ENCODE measurements around the gene SLC5A7. TPM values are rescaled to one million over a fixed set of nuclear protein-coding genes. Genes with fewer than 3 reads are reported as not detected.

The SLC5A7 gene
- polyA plus RNA-seq, 1 donor from 2014 or later = not detected

DNA sequence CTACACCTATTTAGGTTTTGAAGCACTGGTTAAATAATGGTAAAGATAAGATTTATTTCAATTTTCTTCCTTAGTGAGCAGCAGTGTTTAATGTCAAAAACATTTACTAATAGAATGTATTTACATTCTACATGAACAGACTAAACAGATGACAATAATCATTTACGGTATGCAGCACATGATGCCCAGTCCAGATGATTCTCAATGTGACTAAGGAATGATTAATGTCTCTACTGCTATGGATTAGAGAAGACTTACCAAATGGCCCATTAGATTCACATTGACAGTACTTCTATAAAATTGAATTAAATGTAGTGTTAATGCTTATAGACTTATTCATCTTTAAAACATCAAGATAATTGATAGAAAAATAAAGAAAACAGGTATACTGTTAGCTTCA, 22.1 kb upstream of the SLC5A7 start:
- Histone ChIP-seq H3K79me2 (replicated peaks; ENCODE audit: insufficient read depth, low read length) (no peaks in the 10 kb centered on the region), H3K4me2 (ENCODE audit: low read length) (no peak overlapping the region), H3K9ac (ENCODE audit: low read length) (no peak overlapping the region), H3K9me2 (ENCODE audit: insufficient read depth, low read length) (no peaks in the 10 kb centered on the region), H3F3A (ENCODE audit: insufficient read depth, low read length, poor library complexity, severe bottlenecking) (no peaks in the 10 kb centered on the region), H4K20me1 (ENCODE audit: insufficient read depth) (no peaks in the 10 kb centered on the region), H3K9me3 (ENCODE audit: low read length) (no peaks in the 10 kb centered on the region), H2AFZ (ENCODE audit: low read depth, low read length) (no peak overlapping the region), H3K27me3 (ENCODE audit: insufficient read depth, low read depth, low read length) (no peaks in the 10 kb centered on the region), H3K36me3 (ENCODE audit: insufficient read depth, low read length) (no peaks in the 10 kb centered on the region), H3K27ac (ENCODE audit: low read length) (no peak overlapping the region), H3K4me3 (ENCODE audit: low read length) (no peak overlapping the region)
- TF ChIP-seq, protein P1, sequence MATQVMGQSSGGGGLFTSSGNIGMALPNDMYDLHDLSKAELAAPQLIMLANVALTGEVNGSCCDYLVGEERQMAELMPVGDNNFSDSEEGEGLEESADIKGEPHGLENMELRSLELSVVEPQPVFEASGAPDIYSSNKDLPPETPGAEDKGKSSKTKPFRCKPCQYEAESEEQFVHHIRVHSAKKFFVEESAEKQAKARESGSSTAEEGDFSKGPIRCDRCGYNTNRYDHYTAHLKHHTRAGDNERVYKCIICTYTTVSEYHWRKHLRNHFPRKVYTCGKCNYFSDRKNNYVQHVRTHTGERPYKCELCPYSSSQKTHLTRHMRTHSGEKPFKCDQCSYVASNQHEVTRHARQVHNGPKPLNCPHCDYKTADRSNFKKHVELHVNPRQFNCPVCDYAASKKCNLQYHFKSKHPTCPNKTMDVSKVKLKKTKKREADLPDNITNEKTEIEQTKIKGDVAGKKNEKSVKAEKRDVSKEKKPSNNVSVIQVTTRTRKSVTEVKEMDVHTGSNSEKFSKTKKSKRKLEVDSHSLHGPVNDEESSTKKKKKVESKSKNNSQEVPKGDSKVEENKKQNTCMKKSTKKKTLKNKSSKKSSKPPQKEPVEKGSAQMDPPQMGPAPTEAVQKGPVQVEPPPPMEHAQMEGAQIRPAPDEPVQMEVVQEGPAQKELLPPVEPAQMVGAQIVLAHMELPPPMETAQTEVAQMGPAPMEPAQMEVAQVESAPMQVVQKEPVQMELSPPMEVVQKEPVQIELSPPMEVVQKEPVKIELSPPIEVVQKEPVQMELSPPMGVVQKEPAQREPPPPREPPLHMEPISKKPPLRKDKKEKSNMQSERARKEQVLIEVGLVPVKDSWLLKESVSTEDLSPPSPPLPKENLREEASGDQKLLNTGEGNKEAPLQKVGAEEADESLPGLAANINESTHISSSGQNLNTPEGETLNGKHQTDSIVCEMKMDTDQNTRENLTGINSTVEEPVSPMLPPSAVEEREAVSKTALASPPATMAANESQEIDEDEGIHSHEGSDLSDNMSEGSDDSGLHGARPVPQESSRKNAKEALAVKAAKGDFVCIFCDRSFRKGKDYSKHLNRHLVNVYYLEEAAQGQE (IDR thresholded peaks at IDR 0.05; ENCODE audit: borderline replicate concordance) = no peak

DNA sequence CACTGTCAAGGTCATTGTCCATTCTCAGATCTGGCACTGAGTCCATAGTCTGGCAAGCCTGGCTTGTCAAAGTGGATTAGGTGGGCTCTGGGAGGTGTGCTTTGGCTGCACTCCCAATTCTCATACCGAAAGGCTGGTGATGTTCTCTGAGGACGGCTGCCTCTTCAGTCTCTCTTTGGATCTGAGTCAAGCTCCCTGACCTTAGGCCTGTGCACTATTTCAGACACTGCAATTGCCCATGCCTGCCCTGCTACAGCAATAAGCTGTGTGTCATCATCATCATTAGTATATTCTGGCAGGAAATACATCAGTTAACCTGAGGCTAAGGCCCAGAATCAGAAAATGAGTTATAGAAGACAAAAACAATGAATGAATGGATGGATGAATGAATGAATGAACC, 1.6 kb upstream of the SLC5A7 start:
- no peaks in the 10 kb centered on the region for H3F3A ChIP-seq (ENCODE audit: insufficient read depth, low read length, poor library complexity, severe bottlenecking)
- peaks cover 37% of the 10 kb centered on the region for H3K27me3 ChIP-seq (ENCODE audit: insufficient read depth, low read depth, low read length)
- H3K9me3 ChIP-seq (ENCODE audit: low read length) = no peaks in the 10 kb centered on the region
- no peak overlapping the region for H3K9ac ChIP-seq (ENCODE audit: low read length)
- no peak overlapping the region for H2AFZ ChIP-seq (ENCODE audit: low read depth, low read length)
- H3K9me2 ChIP-seq (ENCODE audit: insufficient read depth, low read length) = no peaks in the 10 kb centered on the region
- no peaks in the 10 kb centered on the region for H4K20me1 ChIP-seq (ENCODE audit: insufficient read depth)
- no peak for TF ChIP-seq EZH2 (IDR thresholded peaks at IDR 0.05; ENCODE audit: borderline replicate concordance, insufficient read depth, low read length, poor library complexity, severe bottlenecking)
- TF ChIP-seq TAF1 (IDR thresholded peaks at IDR 0.05; ENCODE audit: low read depth) = no peak
- H3K4me3 ChIP-seq (ENCODE audit: low read length) = no peak overlapping the region
- H3K79me2 ChIP-seq (replicated peaks; ENCODE audit: insufficient read depth, low read length) = no peaks in the 10 kb centered on the region
- no peak overlapping the region for H3K4me2 ChIP-seq (ENCODE audit: low read length)
- H3K36me3 ChIP-seq (ENCODE audit: insufficient read depth, low read length) = no peaks in the 10 kb centered on the region
- no peak overlapping the region for H3K27ac ChIP-seq (ENCODE audit: low read length)

DNA sequence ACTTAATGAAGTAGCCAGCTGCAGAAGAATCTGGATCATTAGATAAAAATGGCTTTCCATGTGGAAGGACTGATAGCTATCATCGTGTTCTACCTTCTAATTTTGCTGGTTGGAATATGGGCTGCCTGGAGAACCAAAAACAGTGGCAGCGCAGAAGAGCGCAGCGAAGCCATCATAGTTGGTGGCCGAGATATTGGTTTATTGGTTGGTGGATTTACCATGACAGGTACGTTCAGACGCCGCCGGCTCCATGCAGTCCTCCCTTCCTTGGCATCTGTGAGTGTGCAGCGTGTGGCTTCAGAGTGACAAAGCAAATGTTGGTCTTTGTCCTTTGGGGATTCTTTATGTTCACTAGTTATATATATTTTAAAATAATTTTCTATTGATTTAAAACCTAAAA, 1.8 kb downstream of the SLC5A7 start:
- Histone ChIP-seq H3K4me2 (ENCODE audit: low read length) (no peak overlapping the region), H2AFZ (ENCODE audit: low read depth, low read length) (no peak overlapping the region), H3K9me3 (ENCODE audit: low read length) (no peaks in the 10 kb centered on the region), H3K27ac (ENCODE audit: low read length) (no peak overlapping the region), H3K79me2 (replicated peaks; ENCODE audit: insufficient read depth, low read length) (no peaks in the 10 kb centered on the region), H3K9ac (ENCODE audit: low read length) (no peak overlapping the region), H3F3A (ENCODE audit: insufficient read depth, low read length, poor library complexity, severe bottlenecking) (no peaks in the 10 kb centered on the region), H4K20me1 (ENCODE audit: insufficient read depth) (no peaks in the 10 kb centered on the region), H3K27me3 (ENCODE audit: insufficient read depth, low read depth, low read length) (peaks cover 37% of the 10 kb centered on the region), H3K36me3 (ENCODE audit: insufficient read depth, low read length) (no peaks in the 10 kb centered on the region), H3K4me3 (ENCODE audit: low read length) (no peak overlapping the region), H3K9me2 (ENCODE audit: insufficient read depth, low read length) (no peaks in the 10 kb centered on the region)
- TF ChIP-seq EP300 (conservative IDR thresholded peaks at IDR 0.05; ENCODE audit: poor library complexity, severe bottlenecking) (no peak), EZH2 (IDR thresholded peaks at IDR 0.05; ENCODE audit: borderline replicate concordance, insufficient read depth, low read length, poor library complexity, severe bottlenecking) (no peak)

- Histone ChIP-seq H3K9ac (ENCODE audit: low read length) (no peak overlapping the region), H3K27ac (ENCODE audit: low read length) (no peak overlapping the region), H3K79me2 (replicated peaks; ENCODE audit: insufficient read depth, low read length) (no peaks in the 10 kb centered on the region), H3F3A (ENCODE audit: insufficient read depth, low read length, poor library complexity, severe bottlenecking) (no peaks in the 10 kb centered on the region), H3K4me3 (ENCODE audit: low read length) (no peak overlapping the region), H2AFZ (ENCODE audit: low read depth, low read length) (no peak overlapping the region), H3K27me3 (ENCODE audit: insufficient read depth, low read depth, low read length) (peaks cover 37% of the 10 kb centered on the region), H3K9me2 (ENCODE audit: insufficient read depth, low read length) (no peaks in the 10 kb centered on the region), H3K9me3 (ENCODE audit: low read length) (no peaks in the 10 kb centered on the region), H3K36me3 (ENCODE audit: insufficient read depth, low read length) (no peaks in the 10 kb centered on the region), H4K20me1 (ENCODE audit: insufficient read depth) (no peaks in the 10 kb centered on the region), H3K4me2 (ENCODE audit: low read length) (no peak overlapping the region)
- no peak for TF ChIP-seq TAF1 (IDR thresholded peaks at IDR 0.05; ENCODE audit: low read depth)
- no peak for TF ChIP-seq SMC3 (conservative IDR thresholded peaks at IDR 0.05; ENCODE audit: poor library complexity)
- TF ChIP-seq POLR2AphosphoS5 (IDR thresholded peaks at IDR 0.05) = no peak
- TF ChIP-seq, protein P2, sequence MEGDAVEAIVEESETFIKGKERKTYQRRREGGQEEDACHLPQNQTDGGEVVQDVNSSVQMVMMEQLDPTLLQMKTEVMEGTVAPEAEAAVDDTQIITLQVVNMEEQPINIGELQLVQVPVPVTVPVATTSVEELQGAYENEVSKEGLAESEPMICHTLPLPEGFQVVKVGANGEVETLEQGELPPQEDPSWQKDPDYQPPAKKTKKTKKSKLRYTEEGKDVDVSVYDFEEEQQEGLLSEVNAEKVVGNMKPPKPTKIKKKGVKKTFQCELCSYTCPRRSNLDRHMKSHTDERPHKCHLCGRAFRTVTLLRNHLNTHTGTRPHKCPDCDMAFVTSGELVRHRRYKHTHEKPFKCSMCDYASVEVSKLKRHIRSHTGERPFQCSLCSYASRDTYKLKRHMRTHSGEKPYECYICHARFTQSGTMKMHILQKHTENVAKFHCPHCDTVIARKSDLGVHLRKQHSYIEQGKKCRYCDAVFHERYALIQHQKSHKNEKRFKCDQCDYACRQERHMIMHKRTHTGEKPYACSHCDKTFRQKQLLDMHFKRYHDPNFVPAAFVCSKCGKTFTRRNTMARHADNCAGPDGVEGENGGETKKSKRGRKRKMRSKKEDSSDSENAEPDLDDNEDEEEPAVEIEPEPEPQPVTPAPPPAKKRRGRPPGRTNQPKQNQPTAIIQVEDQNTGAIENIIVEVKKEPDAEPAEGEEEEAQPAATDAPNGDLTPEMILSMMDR (IDR thresholded peaks at IDR 0.05; ENCODE audit: poor library complexity, severe bottlenecking) = no peak
- TF ChIP-seq EP300 (conservative IDR thresholded peaks at IDR 0.05; ENCODE audit: poor library complexity, severe bottlenecking) = no peak
- TF ChIP-seq EZH2 (IDR thresholded peaks at IDR 0.05; ENCODE audit: borderline replicate concordance, insufficient read depth, low read length, poor library complexity, severe bottlenecking) = no peak
- TF ChIP-seq, protein P1 (IDR thresholded peaks at IDR 0.05; ENCODE audit: borderline replicate concordance) = no peak
- no peak for TF ChIP-seq RAD21 (conservative IDR thresholded peaks at IDR 0.05)
- TF ChIP-seq MXI1 (conservative IDR thresholded peaks at IDR 0.05; ENCODE audit: poor library complexity, severe bottlenecking) = no peak
These were observed 3.1 kb downstream of the SLC5A7 start for GRCh38 chr2:107989445-107989844.
